Liver (tissue), 9 donors: ENCODE measurements around the gene ROBO2. TPM values are rescaled to one million over a fixed set of nuclear protein-coding genes. Genes with fewer than 3 reads are reported as not detected.

Experiments
- DNase-seq: peaks from one replicate; pipeline ENCODE4 v3.0.0-alpha.2; 2017; ENCODE audit warnings: low spot score
- H3K27ac ChIP-seq, 2 donors: one replicate each; pipeline ENCODE4 v1.7.0; 2013; ENCODE audit warnings: inconsistent platforms in 2 of 2, low read length in 2 of 2, control low read depth in 1 of 2, low read depth in 1 of 2, mild to moderate bottlenecking in 1 of 2
- H3K27me3 ChIP-seq, 4 donors: one replicate each; pipeline versions ENCODE4 v1.6.1 to v1.7.0; 2013; ENCODE audit warnings: low read length in 3 of 4, inconsistent platforms in 1 of 4, mild to moderate bottlenecking in 1 of 4, moderate library complexity in 1 of 4; ENCODE audit not compliant: control insufficient read depth in 4 of 4, insufficient read depth in 4 of 4
- H3K36me3 ChIP-seq, 4 donors: one replicate each; pipeline versions ENCODE4 v1.6.1 to v1.7.0; 2013; ENCODE audit warnings: low read length in 3 of 4, mild to moderate bottlenecking in 3 of 4, low read depth in 1 of 4, moderate library complexity in 1 of 4; ENCODE audit not compliant: control insufficient read depth in 4 of 4, insufficient read depth in 3 of 4
- H3K4me1 ChIP-seq, 4 donors: one replicate each; pipeline versions ENCODE4 v1.6.1 to v1.7.0; 2013; ENCODE audit warnings: low read length in 3 of 4, mild to moderate bottlenecking in 3 of 4, moderate library complexity in 1 of 4; ENCODE audit not compliant: control insufficient read depth in 4 of 4, insufficient read depth in 4 of 4
- H3K4me3 ChIP-seq, 3 donors: one replicate each; pipeline versions ENCODE4 v1.6.1 to v1.7.0; 2013; ENCODE audit warnings: low read length in 3 of 3, control low read depth in 1 of 3, low read depth in 1 of 3, mild to moderate bottlenecking in 1 of 3
- H3K9ac ChIP-seq, 2 donors: one replicate each; pipeline ENCODE4 v1.7.0; 2013; ENCODE audit warnings: low read length in 2 of 2, mild to moderate bottlenecking in 2 of 2, moderate library complexity in 2 of 2, control low read depth in 1 of 2, low read depth in 1 of 2
- H3K9me3 ChIP-seq, 4 donors: one replicate each; pipeline versions ENCODE4 v1.6.1 to v1.7.0; 2013; ENCODE audit warnings: low read length in 3 of 4; ENCODE audit not compliant: control insufficient read depth in 4 of 4
- EGR1 ChIP-seq, 2 donors: IDR thresholded peaks; 2 replicates each; pipeline ENCODE4 v1.6.1; 2016 to 2018; ENCODE audit warnings: antibody characterized with exemption in 2 of 2, low read depth in 2 of 2
- FOXA1 ChIP-seq: IDR thresholded peaks from 2 replicates; pipeline ENCODE4 v1.6.1; 2016; ENCODE audit warnings: antibody characterized with exemption
- FOXA2 ChIP-seq: IDR thresholded peaks from 2 replicates; pipeline ENCODE4 v1.6.1; 2016; ENCODE audit warnings: antibody characterized with exemption
- GABPA ChIP-seq, 2 donors: IDR thresholded peaks in 1 of 2; conservative IDR thresholded peaks in 1 of 2; 2 replicates each; pipeline ENCODE4 v1.6.1; 2016; ENCODE audit warnings: antibody characterized with exemption in 2 of 2, mild to moderate bottlenecking in 1 of 2, moderate library complexity in 1 of 2
- HNF4A ChIP-seq, 2 donors: conservative IDR thresholded peaks; 2 replicates each; pipeline ENCODE4 v1.6.1; 2016; ENCODE audit warnings: antibody characterized with exemption in 2 of 2, mild to moderate bottlenecking in 2 of 2
- HNF4G ChIP-seq: IDR thresholded peaks from 2 replicates; pipeline ENCODE4 v1.6.1; 2016; ENCODE audit warnings: antibody characterized with exemption
- JUND ChIP-seq, 2 donors: IDR thresholded peaks; 2 replicates each; pipeline ENCODE4 v1.6.1; 2016; ENCODE audit warnings: antibody characterized with exemption in 2 of 2
- NR2F2 ChIP-seq: IDR thresholded peaks from 2 replicates; pipeline ENCODE4 v1.6.1; 2016; ENCODE audit warnings: antibody characterized with exemption
- RAD21 ChIP-seq, 2 donors: IDR thresholded peaks; 2 replicates each; pipeline ENCODE4 v1.6.1; 2016; ENCODE audit warnings: antibody characterized with exemption in 2 of 2, mild to moderate bottlenecking in 2 of 2
- RXRA ChIP-seq, 2 donors: IDR thresholded peaks; 2 replicates each; pipeline ENCODE4 v1.6.1; 2017 to 2018; ENCODE audit warnings: antibody characterized with exemption in 2 of 2, mild to moderate bottlenecking in 1 of 2
- SP1 ChIP-seq: IDR thresholded peaks from 2 replicates; pipeline ENCODE4 v1.6.1; 2018; ENCODE audit warnings: antibody characterized with exemption, mild to moderate bottlenecking
- TAF1 ChIP-seq: conservative IDR thresholded peaks from 2 replicates; pipeline ENCODE4 v1.6.1; 2016; ENCODE audit warnings: antibody characterized with exemption, mild to moderate bottlenecking
- YY1 ChIP-seq: IDR thresholded peaks from 2 replicates; pipeline ENCODE4 v1.6.1; 2016; ENCODE audit warnings: antibody characterized with exemption, mild to moderate bottlenecking
- WGBS: extraction: QIAGEN DNeasy Blood & Tissue Kit; methylation state at CpG from one replicate; pipeline ENCODE4 v1.1.7; 2013; 5-methylcytosine and 5-hydroxymethylcytosine counted together
- polyA plus RNA-seq, 2 donors: library from polyadenylated mRNA; stranded (reverse) in 1 of 2; unstranded in 1 of 2; fragments of 200-250 nt in 1 of 2; fragments of >200 nt in 1 of 2; fragmentation: Nextera tagmentation in 1 of 2; extraction: Ambion mirVana in 1 of 2; gene quantifications; one replicate each; pipeline versions ENCODE4 v1.2.1 to v1.2.3, GENCODE V29; 2013 to 2015
- total RNA-seq, 2 donors: library from RNA; depleted of rRNA; stranded (reverse); fragments of >200 nt; gene quantifications; one replicate each; pipeline ENCODE4 v1.2.3, GENCODE V29; 2014
- TF ChIP-seq, protein P1 (sequence below): IDR thresholded peaks from 2 replicates; pipeline ENCODE4 v1.6.1; 2016; ENCODE audit warnings: antibody characterized with exemption
- TF ChIP-seq, protein P2 (sequence below): fragments of 150-350 bp; IDR thresholded peaks from 2 replicates; pipeline ENCODE4 v1.5.1; 2017; ENCODE audit warnings: improper control_type of control experiment, low read depth, low read length; ENCODE audit not compliant: missing input control
- TF ChIP-seq, protein P3 (sequence below): IDR thresholded peaks from 2 replicates; pipeline ENCODE4 v1.6.1; 2016; ENCODE audit warnings: antibody characterized with exemption
- TF ChIP-seq, protein P4 (sequence below): IDR thresholded peaks from 2 replicates; pipeline ENCODE4 v1.6.1; 2016; ENCODE audit warnings: antibody characterized with exemption, mild to moderate bottlenecking
- donor health status: healthy.
- donor health status: healthy.
- donor health status: healthy.
- donor health status: healthy.
- donor health status: healthy.

Gene ROBO2
- total and polyA plus RNA-seq, 4 donors: 0.22 to 19.4 (median 1.1) TPM

DNA sequence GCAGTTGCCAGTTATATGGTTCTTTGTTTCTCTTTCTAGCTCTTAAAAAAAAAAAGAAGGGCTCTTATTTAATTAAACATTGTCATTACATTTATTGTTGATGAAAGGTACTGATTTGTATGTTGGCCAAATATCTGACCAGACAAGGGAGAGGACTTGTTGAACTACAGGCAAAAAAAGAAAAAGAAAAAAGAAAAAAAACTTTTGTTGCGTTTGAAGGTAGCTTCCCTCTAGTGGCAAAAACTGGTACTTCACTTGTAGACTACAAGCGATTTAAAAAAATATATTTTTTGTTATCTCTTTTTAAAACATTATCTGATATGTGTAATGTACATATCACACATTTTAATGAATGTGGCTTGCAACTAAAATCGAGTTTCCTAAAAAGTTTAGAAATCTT is 280.6 kb downstream of the ROBO2 start:
- Histone ChIP-seq H3K4me3 (peak overlapping the region in 1 of 3 donors; percentile 30), H3K4me1 (peaks cover 0 to 1% (median 0%) of the 10 kb centered on the region in 4 donors), H3K27me3 (no peaks in the 10 kb centered on the region), H3K9me3 (no peaks in the 10 kb centered on the region), H3K9ac (no peak overlapping the region), H3K36me3 (no peaks in the 10 kb centered on the region), H3K27ac (no peak overlapping the region)
- 4% methylated on average over 3 of the region's 3 CpGs for WGBS
- TF ChIP-seq NR2F2: no peak
- TF ChIP-seq RAD21 (IDR thresholded peaks at IDR 0.05): peak; percentile 41 to 56
- TF ChIP-seq, protein P1, sequence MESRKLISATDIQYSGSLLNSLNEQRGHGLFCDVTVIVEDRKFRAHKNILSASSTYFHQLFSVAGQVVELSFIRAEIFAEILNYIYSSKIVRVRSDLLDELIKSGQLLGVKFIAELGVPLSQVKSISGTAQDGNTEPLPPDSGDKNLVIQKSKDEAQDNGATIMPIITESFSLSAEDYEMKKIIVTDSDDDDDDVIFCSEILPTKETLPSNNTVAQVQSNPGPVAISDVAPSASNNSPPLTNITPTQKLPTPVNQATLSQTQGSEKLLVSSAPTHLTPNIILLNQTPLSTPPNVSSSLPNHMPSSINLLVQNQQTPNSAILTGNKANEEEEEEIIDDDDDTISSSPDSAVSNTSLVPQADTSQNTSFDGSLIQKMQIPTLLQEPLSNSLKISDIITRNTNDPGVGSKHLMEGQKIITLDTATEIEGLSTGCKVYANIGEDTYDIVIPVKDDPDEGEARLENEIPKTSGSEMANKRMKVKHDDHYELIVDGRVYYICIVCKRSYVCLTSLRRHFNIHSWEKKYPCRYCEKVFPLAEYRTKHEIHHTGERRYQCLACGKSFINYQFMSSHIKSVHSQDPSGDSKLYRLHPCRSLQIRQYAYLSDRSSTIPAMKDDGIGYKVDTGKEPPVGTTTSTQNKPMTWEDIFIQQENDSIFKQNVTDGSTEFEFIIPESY: no peak
- TF ChIP-seq, protein P2, sequence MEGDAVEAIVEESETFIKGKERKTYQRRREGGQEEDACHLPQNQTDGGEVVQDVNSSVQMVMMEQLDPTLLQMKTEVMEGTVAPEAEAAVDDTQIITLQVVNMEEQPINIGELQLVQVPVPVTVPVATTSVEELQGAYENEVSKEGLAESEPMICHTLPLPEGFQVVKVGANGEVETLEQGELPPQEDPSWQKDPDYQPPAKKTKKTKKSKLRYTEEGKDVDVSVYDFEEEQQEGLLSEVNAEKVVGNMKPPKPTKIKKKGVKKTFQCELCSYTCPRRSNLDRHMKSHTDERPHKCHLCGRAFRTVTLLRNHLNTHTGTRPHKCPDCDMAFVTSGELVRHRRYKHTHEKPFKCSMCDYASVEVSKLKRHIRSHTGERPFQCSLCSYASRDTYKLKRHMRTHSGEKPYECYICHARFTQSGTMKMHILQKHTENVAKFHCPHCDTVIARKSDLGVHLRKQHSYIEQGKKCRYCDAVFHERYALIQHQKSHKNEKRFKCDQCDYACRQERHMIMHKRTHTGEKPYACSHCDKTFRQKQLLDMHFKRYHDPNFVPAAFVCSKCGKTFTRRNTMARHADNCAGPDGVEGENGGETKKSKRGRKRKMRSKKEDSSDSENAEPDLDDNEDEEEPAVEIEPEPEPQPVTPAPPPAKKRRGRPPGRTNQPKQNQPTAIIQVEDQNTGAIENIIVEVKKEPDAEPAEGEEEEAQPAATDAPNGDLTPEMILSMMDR: peak; percentile 57
- TF ChIP-seq GABPA (IDR thresholded peaks at IDR 0.05 in 1 of 2, conservative IDR thresholded peaks at IDR 0.05 in 1 of 2): no peak
- no peak for TF ChIP-seq JUND (IDR thresholded peaks at IDR 0.05)
- no peak for TF ChIP-seq YY1
- DNase-seq: no peak

DNA sequence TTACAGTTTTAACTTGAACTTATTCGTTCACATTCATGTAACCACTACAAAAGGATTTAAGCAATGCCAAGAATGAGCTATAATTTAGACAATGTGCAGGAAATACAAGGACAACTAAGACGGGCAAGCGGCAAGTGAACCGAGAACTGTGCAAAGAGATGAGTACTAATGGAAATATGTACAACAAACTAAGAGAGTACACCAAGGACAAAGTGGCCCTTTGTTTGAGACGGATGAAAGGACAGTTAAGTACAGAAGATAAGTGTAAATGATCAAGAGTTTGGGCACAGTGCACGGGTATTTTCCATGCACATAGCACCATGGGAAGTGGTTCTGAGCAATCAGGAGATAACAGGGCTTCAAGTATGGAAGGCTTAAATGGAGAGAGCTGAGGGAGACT is 281.7 kb downstream of the ROBO2 start:
- no peak overlapping the region for H3K27ac ChIP-seq
- no peak for DNase-seq
- no peaks in the 10 kb centered on the region for H3K9me3 ChIP-seq
- WGBS: 73% methylated on average over 6 of the region's 6 CpGs
- TF ChIP-seq HNF4G (no peak), FOXA1 (no peak), GABPA (IDR thresholded peaks at IDR 0.05 in 1 of 2, conservative IDR thresholded peaks at IDR 0.05 in 1 of 2) (no peak), RAD21 (IDR thresholded peaks at IDR 0.05) (no peak), YY1 (no peak), TAF1 (no peak), HNF4A (conservative IDR thresholded peaks at IDR 0.05) (no peak), SP1 (no peak), FOXA2 (no peak), EGR1 (IDR thresholded peaks at IDR 0.05; ENCODE audit: low read depth in 2 of 2) (no peak), RXRA (IDR thresholded peaks at IDR 0.05) (no peak), JUND (IDR thresholded peaks at IDR 0.05) (no peak)
- TF ChIP-seq, protein P3, sequence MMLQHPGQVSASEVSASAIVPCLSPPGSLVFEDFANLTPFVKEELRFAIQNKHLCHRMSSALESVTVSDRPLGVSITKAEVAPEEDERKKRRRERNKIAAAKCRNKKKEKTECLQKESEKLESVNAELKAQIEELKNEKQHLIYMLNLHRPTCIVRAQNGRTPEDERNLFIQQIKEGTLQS: no peak
- TF ChIP-seq, protein P4, sequence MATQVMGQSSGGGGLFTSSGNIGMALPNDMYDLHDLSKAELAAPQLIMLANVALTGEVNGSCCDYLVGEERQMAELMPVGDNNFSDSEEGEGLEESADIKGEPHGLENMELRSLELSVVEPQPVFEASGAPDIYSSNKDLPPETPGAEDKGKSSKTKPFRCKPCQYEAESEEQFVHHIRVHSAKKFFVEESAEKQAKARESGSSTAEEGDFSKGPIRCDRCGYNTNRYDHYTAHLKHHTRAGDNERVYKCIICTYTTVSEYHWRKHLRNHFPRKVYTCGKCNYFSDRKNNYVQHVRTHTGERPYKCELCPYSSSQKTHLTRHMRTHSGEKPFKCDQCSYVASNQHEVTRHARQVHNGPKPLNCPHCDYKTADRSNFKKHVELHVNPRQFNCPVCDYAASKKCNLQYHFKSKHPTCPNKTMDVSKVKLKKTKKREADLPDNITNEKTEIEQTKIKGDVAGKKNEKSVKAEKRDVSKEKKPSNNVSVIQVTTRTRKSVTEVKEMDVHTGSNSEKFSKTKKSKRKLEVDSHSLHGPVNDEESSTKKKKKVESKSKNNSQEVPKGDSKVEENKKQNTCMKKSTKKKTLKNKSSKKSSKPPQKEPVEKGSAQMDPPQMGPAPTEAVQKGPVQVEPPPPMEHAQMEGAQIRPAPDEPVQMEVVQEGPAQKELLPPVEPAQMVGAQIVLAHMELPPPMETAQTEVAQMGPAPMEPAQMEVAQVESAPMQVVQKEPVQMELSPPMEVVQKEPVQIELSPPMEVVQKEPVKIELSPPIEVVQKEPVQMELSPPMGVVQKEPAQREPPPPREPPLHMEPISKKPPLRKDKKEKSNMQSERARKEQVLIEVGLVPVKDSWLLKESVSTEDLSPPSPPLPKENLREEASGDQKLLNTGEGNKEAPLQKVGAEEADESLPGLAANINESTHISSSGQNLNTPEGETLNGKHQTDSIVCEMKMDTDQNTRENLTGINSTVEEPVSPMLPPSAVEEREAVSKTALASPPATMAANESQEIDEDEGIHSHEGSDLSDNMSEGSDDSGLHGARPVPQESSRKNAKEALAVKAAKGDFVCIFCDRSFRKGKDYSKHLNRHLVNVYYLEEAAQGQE: no peak
- TF ChIP-seq, protein P1: no peak
- TF ChIP-seq, protein P2: no peak
- H3K36me3 ChIP-seq: no peaks in the 10 kb centered on the region
- H3K4me1 ChIP-seq: peaks cover 0 to 1% (median 0%) of the 10 kb centered on the region in 4 donors
- no peak overlapping the region for H3K4me3 ChIP-seq
- H3K27me3 ChIP-seq: no peaks in the 10 kb centered on the region
- no peak overlapping the region for H3K9ac ChIP-seq
